ENCODE measurements around the gene ACVRL1.

DNA sequence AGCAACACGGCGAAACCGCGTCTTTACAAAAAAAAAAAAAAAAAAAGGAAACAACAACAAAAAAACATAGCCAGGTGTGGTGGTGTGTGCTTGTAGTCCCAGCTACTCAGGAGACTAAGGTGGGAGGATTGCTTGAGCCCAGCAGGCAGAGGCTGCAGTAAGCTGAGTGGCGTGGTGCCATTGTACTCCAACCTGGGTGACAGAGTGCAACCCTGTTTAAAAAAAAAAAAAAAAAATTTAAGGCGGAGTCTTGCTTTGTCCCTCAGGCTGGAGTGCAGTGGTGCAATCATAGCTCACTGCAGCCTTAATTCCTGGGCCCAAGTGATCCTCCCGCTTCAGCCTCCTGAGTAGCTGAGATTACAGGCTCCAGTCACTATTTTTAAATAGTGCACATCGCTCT, 40.5 kb upstream of the ACVRL1 start:
- no peak for TF ChIP-seq GATA2 (IDR thresholded peaks at IDR 0.05; ENCODE audit: low read depth, low read length)
- no peak for TF ChIP-seq GATA3 (IDR thresholded peaks at IDR 0.05; ENCODE audit: low read depth, low read length)

Data from SH-SY5Y (cell line).